GM10266 (cell line): ENCODE data around the gene ABCA1.

Experiments used
- DNase-seq: peaks from one replicate; pipeline ENCODE4 v3.0.0; 2012; ENCODE audit errors: extremely low spot score
- CTCF ChIP-seq: IDR thresholded peaks from 2 replicates; pipeline ENCODE4 v1.5.1; 2012; ENCODE audit warnings: mild to moderate bottlenecking, low read depth; ENCODE audit not compliant: control insufficient read depth, insufficient read depth; ENCODE audit errors: missing control alignments

The ABCA1 gene

GRCh38 chr9:104805441-104805840, 122.5 kb downstream of the ABCA1 start:
- DNase-seq, result no peak
- TF ChIP-seq CTCF, result no peak

GRCh38 chr9:104802906-104803305, 125.0 kb downstream of the ABCA1 start:
- no peak for DNase-seq
- TF ChIP-seq CTCF, result no peak

- DNase-seq, result no peak
- TF ChIP-seq CTCF, result no peak
Measured at GRCh38 chr9:104802110-104802509, 125.8 kb downstream of the ABCA1 start.

GRCh38 chr9:104800068-104800785, 127.7 kb downstream of the ABCA1 start:
- TF ChIP-seq CTCF, result no peak
- DNase-seq, result no peak

- no peak for DNase-seq
- no peak for TF ChIP-seq CTCF
Measured at GRCh38 chr9:104798209-104798995, 129.6 kb downstream of the ABCA1 start.

- TF ChIP-seq CTCF, result no peak
- DNase-seq, result no peak
Measured at GRCh38 chr9:104795857-104796256, 132.1 kb downstream of the ABCA1 start.

- DNase-seq, result no peak
- no peak for TF ChIP-seq CTCF
Measured at GRCh38 chr9:104795082-104795481, 132.9 kb downstream of the ABCA1 start.
